PC-9 (cell line): ENCODE data around the gene REEP3.

Experiments
- EZH2 ChIP-seq: fragments of 200-600 bp; sonication (generic); IDR thresholded peaks from 2 replicates; pipeline ENCODE4 v1.8.0; 2017; ENCODE audit warnings: antibody characterized with exemption, low read depth
- TF ChIP-seq, protein P1 (sequence below): fragments of 200-600 bp; sonication (generic); conservative IDR thresholded peaks from 2 replicates; pipeline ENCODE4 v1.6.1; 2017; ENCODE audit warnings: mixed run types, antibody characterized with exemption, mild to moderate bottlenecking, moderate library complexity

DNA sequence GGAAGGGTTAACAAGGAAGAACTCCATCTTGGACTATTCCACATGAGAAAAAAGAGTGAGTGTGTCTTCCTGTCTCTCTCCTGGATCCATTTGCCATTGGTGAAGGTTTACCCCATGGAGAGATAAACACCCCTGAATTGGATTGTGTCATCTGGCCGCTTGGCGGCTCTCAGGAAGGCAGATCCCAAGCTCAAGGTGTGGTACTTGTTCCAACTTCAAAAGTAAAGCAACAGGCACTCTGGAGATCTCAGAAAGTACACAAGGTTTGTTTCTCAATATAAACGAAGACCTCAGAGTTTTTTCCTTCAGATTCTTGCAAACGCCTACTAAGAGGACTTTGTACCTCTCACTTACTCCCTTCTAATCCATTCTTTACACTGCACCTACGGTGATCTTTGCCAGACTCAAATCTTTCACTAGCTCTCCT, 116.7 kb downstream of the REEP3 start:
- TF ChIP-seq, protein P1, sequence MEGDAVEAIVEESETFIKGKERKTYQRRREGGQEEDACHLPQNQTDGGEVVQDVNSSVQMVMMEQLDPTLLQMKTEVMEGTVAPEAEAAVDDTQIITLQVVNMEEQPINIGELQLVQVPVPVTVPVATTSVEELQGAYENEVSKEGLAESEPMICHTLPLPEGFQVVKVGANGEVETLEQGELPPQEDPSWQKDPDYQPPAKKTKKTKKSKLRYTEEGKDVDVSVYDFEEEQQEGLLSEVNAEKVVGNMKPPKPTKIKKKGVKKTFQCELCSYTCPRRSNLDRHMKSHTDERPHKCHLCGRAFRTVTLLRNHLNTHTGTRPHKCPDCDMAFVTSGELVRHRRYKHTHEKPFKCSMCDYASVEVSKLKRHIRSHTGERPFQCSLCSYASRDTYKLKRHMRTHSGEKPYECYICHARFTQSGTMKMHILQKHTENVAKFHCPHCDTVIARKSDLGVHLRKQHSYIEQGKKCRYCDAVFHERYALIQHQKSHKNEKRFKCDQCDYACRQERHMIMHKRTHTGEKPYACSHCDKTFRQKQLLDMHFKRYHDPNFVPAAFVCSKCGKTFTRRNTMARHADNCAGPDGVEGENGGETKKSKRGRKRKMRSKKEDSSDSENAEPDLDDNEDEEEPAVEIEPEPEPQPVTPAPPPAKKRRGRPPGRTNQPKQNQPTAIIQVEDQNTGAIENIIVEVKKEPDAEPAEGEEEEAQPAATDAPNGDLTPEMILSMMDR, result no peak
- TF ChIP-seq EZH2, result no peak
